ENCODE data around the gene TM4SF4. TPM values are rescaled to one million over a fixed set of nuclear protein-coding genes. Genes with fewer than 3 reads are reported as not detected.

TM4SF4 gene
- total RNA-seq, 6 experiments from 2014 or later = 210 to 473 (median 316) TPM

- 25% methylated on average over 4 of the region's 4 CpGs for WGBS (ENCODE audit: insufficient coverage, low coverage, low lambda C conversion rate, missing lambda C conversion rate)
- TF ChIP-seq CTCF (IDR thresholded peaks at IDR 0.05) = no peak
- TF ChIP-seq POLR2A (IDR thresholded peaks at IDR 0.05) = peak; percentile 94
- DNase-seq (peak in 2 of 3 donors; percentile 57 to 77), ATAC-seq (peak; percentile 28 to 67 (median 56))
- Histone ChIP-seq H3K4me1 (peaks cover 0 to 43% (median 14%) of the 10 kb centered on the region in 4 donors), H3K27me3 (no peaks in the 10 kb centered on the region), H3K27ac (peak overlapping the region; percentile 73 to 98 (median 93)), H3K9me3 (no peaks in the 10 kb centered on the region), H3K36me3 (peaks cover 0 to 22% (median 3%) of the 10 kb centered on the region in 4 donors), H3K4me3 (peak overlapping the region; percentile 38 to 61 (median 57))
- intact Hi-C loops (cut with DNase I) = loop anchor here in 1 of 2 donors (10.0 kb wide), 1 partner anchor 81 kb away; no protein-coding TSS in a partner anchor
Measured at GRCh38 chr3:149476225-149476624, 1.7 kb downstream of the TM4SF4 start.

GRCh38 chr3:149479621-149480325 is 5.3 kb downstream of the TM4SF4 start:
- peak overlapping the region in 1 of 3 donors; percentile 1 for H3K4me3 ChIP-seq
- TF ChIP-seq POLR2A (IDR thresholded peaks at IDR 0.05) (no peak), CTCF (IDR thresholded peaks at IDR 0.05) (no peak)
- no peaks in the 10 kb centered on the region for H3K9me3 ChIP-seq
- ATAC-seq (peak in 2 of 4 donors; percentile 2 to 9), DNase-seq (no peak)
- H3K4me1 ChIP-seq = peaks cover 0 to 22% (median 8%) of the 10 kb centered on the region in 4 donors
- intact Hi-C loops (cut with DNase I) = loop anchor here (10.0 kb wide), 2 partner anchors 85 to 125 kb away; no protein-coding TSS in a partner anchor
- H3K36me3 ChIP-seq = peaks cover 0 to 46% (median 17%) of the 10 kb centered on the region in 4 donors
- 44% methylated on average over 12 of the region's 14 CpGs for WGBS (ENCODE audit: insufficient coverage, low coverage, low lambda C conversion rate, missing lambda C conversion rate)
- peak overlapping the region; percentile 71 to 98 (median 93) for H3K27ac ChIP-seq
- H3K27me3 ChIP-seq = no peaks in the 10 kb centered on the region

- TF ChIP-seq CTCF (IDR thresholded peaks at IDR 0.05) (peak; percentile 76 to 90 (median 89)), POLR2A (IDR thresholded peaks at IDR 0.05) (no peak)
- Histone ChIP-seq H3K4me3 (no peak overlapping the region), H3K9me3 (no peaks in the 10 kb centered on the region), H3K36me3 (peaks cover 0 to 52% (median 17%) of the 10 kb centered on the region in 4 donors), H3K27ac (peak overlapping the region; percentile 71 to 98 (median 93)), H3K27me3 (no peaks in the 10 kb centered on the region), H3K4me1 (peaks cover 0 to 22% (median 8%) of the 10 kb centered on the region in 4 donors)
- peak; percentile 73 to 90 (median 82) for ATAC-seq
- intact Hi-C loops (cut with DNase I) = loop anchor here in 1 of 2 donors (10.0 kb wide), 1 partner anchor 126 kb away; no protein-coding TSS in a partner anchor
- 64% methylated on average over 14 of the region's 15 CpGs for WGBS (ENCODE audit: insufficient coverage, low coverage, low lambda C conversion rate, missing lambda C conversion rate)
- peak; percentile 76 to 86 (median 81) for DNase-seq
Measured at GRCh38 chr3:149480326-149481017, 6.0 kb downstream of the TM4SF4 start.

- DNase-seq (no peak), ATAC-seq (no peak)
- no peak for TF ChIP-seq POLR2A (IDR thresholded peaks at IDR 0.05)
- no peak for TF ChIP-seq CTCF (IDR thresholded peaks at IDR 0.05)
- H3K36me3 ChIP-seq = peaks cover 0 to 56% (median 17%) of the 10 kb centered on the region in 4 donors
- intact Hi-C loops (cut with DNase I) = loop anchor here in 1 of 2 donors (10.0 kb wide), 1 partner anchor 126 kb away; no protein-coding TSS in a partner anchor
- H3K27ac ChIP-seq = no peak overlapping the region
- 74% methylated on average over 3 of the region's 3 CpGs for WGBS (ENCODE audit: insufficient coverage, low coverage, low lambda C conversion rate, missing lambda C conversion rate)
- no peak overlapping the region for H3K4me3 ChIP-seq
- peaks cover 0 to 22% (median 8%) of the 10 kb centered on the region in 4 donors for H3K4me1 ChIP-seq
- no peaks in the 10 kb centered on the region for H3K9me3 ChIP-seq
- no peaks in the 10 kb centered on the region for H3K27me3 ChIP-seq
Measured at GRCh38 chr3:149481056-149481455, 6.6 kb downstream of the TM4SF4 start.
